Nucleus accumbens (tissue), 56 donors: ENCODE measurements around the gene MBNL2.

ENCODE experiments used
- DNase-seq, 56 donors: peaks; one replicate each; lab custom pipeline; 2025; lab: John Stamatoyannopoulos, UW

Gene MBNL2

GRCh38 chr13:97221989-97222700 is at the start of gene MBNL2:
MBNL2 (plus strand) TSS chr13:97222333; CDS start chr13:97276236, 53,903 bp downstream.
- peak; percentile 36 to 98 (median 94) for DNase-seq

DNA sequence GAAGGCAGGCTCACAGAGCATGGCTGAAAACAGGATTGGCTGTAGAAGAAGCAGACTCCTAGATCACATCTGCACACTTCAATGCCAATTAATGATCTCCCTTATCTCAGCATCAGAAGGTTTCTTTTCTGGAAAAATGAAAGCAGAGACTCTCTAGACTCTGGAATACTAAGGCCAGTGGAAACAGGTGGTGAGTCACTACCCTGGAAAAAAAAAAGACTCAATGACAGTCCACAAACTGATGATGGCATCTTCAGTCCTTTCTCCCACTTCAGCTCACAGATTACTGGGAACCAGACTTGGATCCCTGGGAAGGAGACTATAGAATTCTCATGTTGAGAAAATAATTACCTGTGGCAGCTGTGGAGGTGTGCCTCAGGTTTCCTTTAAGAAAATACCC is 47.5 kb upstream of the MBNL2 start:
- no peak for DNase-seq

GRCh38 chr13:97175041-97175440 is 47.1 kb upstream of the MBNL2 start:
- DNase-seq, result no peak

DNA sequence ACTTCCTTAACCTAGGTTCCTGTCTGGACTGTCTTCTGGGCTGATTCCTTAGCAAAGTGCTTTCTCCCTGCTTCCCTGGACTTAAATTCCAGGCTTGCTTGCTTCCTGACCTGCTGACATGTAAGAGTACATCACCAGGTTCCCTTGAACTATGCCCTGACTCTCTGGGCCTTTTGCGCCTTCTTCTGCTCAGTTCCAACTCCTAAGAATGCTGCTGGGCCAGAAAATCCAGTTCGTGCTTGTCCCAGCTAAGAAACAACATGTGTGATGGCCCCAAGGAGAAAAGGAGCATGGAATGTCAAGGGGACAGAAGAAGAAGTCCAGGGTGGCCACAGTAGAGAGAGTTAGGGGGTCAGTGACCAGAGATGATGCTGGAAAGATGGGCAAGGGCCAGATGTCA is 42.6 kb upstream of the MBNL2 start:
- DNase-seq, result no peak

GRCh38 chr13:97182111-97182890 is 39.8 kb upstream of the MBNL2 start:
- DNase-seq, result no peak

- DNase-seq, result no peak
These were observed 36.8 kb upstream of the MBNL2 start for GRCh38 chr13:97185291-97185690.

- DNase-seq, result no peak
These were observed 36.4 kb upstream of the MBNL2 start for GRCh38 chr13:97185751-97186150.

DNA sequence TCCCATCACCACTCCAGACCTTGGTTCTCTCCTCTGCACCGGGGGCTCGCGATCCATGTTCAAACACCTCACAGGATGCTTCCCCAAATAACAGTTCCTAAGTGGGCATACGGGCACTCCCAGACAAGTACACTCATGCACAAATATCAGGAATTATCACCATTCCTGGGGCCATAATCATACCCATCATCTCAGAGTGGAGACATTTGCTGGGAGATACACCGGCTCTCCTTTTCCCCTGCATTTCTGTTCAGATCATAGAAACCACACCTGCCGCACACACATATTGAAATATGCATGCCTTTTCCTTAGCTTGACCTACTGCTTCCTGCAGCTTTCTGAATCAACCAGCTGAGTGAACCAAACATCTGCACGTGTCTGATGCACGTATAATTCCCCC is 33.9 kb upstream of the MBNL2 start:
- no peak for DNase-seq

- DNase-seq, result no peak
These were observed 32.2 kb upstream of the MBNL2 start for GRCh38 chr13:97189928-97190327.

DNA sequence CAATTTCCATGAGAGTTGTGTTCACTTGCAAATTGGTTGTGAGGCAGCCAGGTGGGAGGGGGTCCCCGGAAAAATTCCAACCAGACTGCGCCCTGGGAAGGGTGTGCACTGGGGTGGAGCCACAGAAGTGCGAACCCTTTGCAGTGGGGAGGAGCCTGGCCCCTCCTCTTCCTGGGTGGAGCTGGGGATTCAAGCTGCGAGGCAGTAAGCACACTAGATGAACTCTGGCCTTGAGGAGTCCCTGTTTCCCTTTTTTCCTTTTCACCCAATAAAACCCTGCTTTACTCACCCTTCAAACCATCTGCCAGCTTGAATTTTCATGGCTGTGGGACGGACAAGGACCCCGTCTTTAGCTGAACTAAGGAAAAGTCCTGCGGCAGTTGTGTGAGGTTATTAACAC is 31.0 kb upstream of the MBNL2 start:
- peak in 20 of 56 donors; percentile 3 to 36 (median 12) for DNase-seq

DNA sequence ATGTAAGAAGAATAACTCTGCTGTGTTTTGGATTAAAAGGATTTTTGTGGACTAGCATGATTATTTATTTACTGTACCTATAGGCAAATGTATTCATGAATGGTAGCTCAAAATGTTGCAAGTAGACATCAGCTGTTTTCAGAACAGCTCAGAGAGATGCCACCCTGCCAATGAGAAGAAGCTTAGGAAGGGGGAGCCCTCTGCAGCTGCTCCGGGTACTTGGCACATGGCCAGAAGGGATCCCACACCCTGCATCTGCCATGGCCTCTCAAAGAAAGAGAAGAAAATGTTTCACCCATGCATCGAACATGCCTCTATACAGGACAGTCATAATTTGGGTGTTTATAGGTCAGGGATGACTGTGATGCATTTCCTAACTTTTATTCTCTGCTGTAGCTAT is 30.5 kb upstream of the MBNL2 start:
- DNase-seq, result peak in 41 of 56 donors; percentile 2 to 72 (median 28)

- DNase-seq, result no peak
These were observed 30.0 kb upstream of the MBNL2 start for GRCh38 chr13:97192166-97192565.

DNA sequence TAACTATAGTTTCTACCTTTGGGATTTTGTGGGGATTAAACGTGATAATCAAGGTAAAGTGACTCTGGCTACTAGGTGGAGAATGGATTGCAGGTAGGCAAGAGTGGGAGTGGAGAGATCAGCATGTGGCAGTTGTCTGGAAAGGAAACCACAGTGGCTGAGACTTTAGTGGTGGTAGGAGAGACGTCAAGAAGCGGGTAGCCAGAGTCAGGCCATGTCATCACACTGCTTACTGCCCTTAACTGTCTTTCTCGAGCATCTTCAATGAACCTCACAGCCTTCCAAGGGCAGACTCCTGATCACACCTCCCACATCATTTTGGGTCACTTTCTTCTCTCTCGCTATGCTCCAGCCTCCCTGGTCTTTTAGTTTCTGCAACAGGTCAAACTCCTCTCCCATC is 28.6 kb upstream of the MBNL2 start:
- DNase-seq, result no peak

DNA sequence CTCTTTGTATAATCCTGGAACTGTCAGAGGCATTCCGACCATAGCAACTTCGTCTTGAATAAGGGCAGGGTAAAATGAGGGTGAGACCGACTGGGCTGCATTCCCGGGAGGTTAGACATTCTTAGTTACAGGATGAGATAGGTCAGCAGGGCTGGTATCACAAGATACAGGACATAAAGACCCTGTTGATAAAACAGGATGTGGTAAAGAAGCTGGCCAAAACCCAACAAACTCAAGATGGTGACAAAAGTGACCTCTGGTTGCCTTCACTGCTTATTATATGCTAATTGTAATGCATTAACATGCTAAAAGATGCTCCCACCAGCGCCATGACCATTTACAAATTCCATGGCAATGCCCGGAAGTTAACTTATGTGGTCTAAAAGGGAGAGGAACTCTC is 27.7 kb upstream of the MBNL2 start:
- no peak for DNase-seq

- DNase-seq, result no peak
These were observed 25.8 kb upstream of the MBNL2 start for GRCh38 chr13:97196340-97196739.

- DNase-seq, result no peak
These were observed 23.4 kb upstream of the MBNL2 start for GRCh38 chr13:97198753-97199152.

DNA sequence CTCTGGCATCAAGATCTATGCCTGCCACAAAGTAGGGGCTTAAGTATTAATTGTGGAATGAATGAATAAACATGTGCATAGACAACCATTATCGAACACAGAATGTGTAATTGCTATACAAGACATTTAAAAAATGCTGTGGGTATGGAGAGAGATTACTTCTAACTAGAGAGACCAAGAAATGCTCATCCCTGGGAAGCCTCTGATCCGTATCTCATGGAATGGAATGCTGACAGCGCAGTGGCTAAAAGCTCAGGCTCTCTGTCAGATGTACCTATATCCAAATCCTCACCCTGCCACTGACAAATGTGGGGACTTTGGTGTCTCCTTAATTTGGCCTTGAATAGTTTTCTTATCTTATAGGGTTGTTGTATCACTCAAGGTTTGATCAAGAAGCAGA is 22.7 kb upstream of the MBNL2 start:
- DNase-seq, result no peak

DNA sequence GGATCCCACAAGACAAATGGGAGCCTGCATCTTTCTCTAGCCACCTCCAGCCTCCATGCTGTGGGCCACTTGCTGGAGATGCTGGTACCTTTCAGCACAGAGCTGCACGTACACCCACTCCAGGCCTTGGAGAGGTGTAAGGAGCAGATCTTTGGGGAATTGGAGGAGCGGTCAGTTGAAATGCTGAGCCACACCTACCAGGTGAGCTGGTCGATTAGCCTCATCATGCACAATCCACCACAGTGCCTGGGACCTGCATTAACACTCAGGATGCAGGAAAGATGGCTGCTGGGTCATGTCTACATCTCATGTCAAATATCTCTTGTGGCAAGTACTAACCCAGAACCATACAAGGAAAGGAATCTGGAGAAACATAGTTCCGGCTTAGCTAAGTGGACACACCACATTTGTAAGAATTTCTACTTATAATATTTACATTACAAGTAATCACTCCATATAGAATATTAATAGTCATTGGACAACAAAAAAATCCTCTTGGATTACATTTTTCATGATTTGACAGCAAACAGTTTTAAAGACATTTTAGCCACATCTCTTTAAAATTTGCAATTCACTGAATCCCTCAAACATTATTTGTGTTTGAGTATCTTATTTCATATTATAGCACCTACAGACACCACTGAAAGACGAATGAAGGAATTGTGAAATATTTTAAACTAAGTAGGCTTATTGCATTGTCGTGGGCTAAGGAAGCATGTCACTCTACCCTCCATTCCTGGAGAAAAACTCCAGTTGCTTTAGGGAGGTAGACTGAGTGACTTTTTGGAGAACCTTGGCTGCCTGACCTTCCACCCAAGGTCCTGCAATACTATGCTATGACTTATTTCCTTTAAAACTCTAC is 21.8 kb upstream of the MBNL2 start:
- DNase-seq, result no peak

GRCh38 chr13:97202761-97203160 is 19.4 kb upstream of the MBNL2 start:
- no peak for DNase-seq

GRCh38 chr13:97205465-97205864 is 16.7 kb upstream of the MBNL2 start:
- no peak for DNase-seq

- DNase-seq, result no peak
These were observed 16.2 kb upstream of the MBNL2 start for GRCh38 chr13:97205982-97206381.
